HT-29 (cell line): ENCODE data around the gene DOK1. TPM values are rescaled to one million over a fixed set of nuclear protein-coding genes. Genes with fewer than 3 reads are reported as not detected.
A peak's percentile ranks its signal among the peaks of the same experiment; 100 is the strongest.

Experiments used
- DNase-seq: peaks from one replicate; pipeline ENCODE4 v3.0.0-alpha.2; 2015; ENCODE audit warnings: low spot score
- total RNA-seq: library from RNA; depleted of rRNA; stranded (reverse); fragments of >200 nt; shearing (Covaris generic); gene quantifications from 2 replicates; pipeline ENCODE4 v1.2.3, GENCODE V29; 2014

Gene DOK1
- total RNA-seq, 1 experiment from 2014 or later: 17.9 TPM

GRCh38 chr2:74525717-74526648, 28.5 kb upstream of the DOK1 start, which contains the start of gene DQX1:
Gene DQX1, minus strand, starts transcription at chr2:74526231. Its CDS starts 502 bp downstream, at chr2:74525729.
- DNase-seq: peak; percentile 61

GRCh38 chr2:74526649-74527230, 27.8 kb upstream of the DOK1 start:
- no peak for DNase-seq

- DNase-seq: no peak
Measured at GRCh38 chr2:74527741-74528140, 26.8 kb upstream of the DOK1 start.

- DNase-seq: no peak
Measured at GRCh38 chr2:74528600-74529356, 25.7 kb upstream of the DOK1 start.

- DNase-seq: peak; percentile 99
Measured at GRCh38 chr2:74529357-74530238, 24.9 kb upstream of the DOK1 start, which contains the start of the genes AUP1 and HTRA2. Gene AUP1, minus strand, starts transcription at chr2:74529706. Its CDS starts 77 bp downstream, at chr2:74529629. Gene HTRA2, plus strand, starts transcription at chr2:74529933. Its CDS starts 74 bp downstream, at chr2:74530007.

GRCh38 chr2:74530239-74531187, 24.0 kb upstream of the DOK1 start:
- DNase-seq: peak; percentile 36

GRCh38 chr2:74531666-74532065, 22.9 kb upstream of the DOK1 start:
- DNase-seq: no peak

GRCh38 chr2:74532222-74532621, 22.3 kb upstream of the DOK1 start:
- DNase-seq: peak; percentile 62

GRCh38 chr2:74533464-74533863, 21.1 kb upstream of the DOK1 start:
- DNase-seq: no peak

GRCh38 chr2:74534411-74534810, 20.1 kb upstream of the DOK1 start:
- DNase-seq: no peak

- DNase-seq: no peak
Measured at GRCh38 chr2:74535440-74535965, 19.0 kb upstream of the DOK1 start.

GRCh38 chr2:74536166-74536950, 18.2 kb upstream of the DOK1 start:
- DNase-seq: no peak

GRCh38 chr2:74537140-74537539, 17.4 kb upstream of the DOK1 start:
- DNase-seq: no peak

GRCh38 chr2:74538881-74539339, 15.6 kb upstream of the DOK1 start:
- DNase-seq: no peak

- no peak for DNase-seq
Measured at GRCh38 chr2:74540291-74540690, 14.2 kb upstream of the DOK1 start.

- DNase-seq: no peak
Measured at GRCh38 chr2:74542978-74543377, 11.5 kb upstream of the DOK1 start.

GRCh38 chr2:74544634-74545033, 9.9 kb upstream of the DOK1 start:
- peak; percentile 40 for DNase-seq

- DNase-seq: no peak
Measured at GRCh38 chr2:74546004-74546403, 8.5 kb upstream of the DOK1 start.
